Neural cell (in vitro differentiated cells): Measurements from ENCODE around the gene DNAH7. TPM values are rescaled to one million over a fixed set of nuclear protein-coding genes. Genes with fewer than 3 reads are reported as not detected.

ENCODE experiments used
- H2AFZ ChIP-seq: fragments of 200-600, 300-800 bp; sonication (generic), shearing (Covaris generic); 2 replicates; pipeline ENCODE4 v1.6.0; 2014; ENCODE audit warnings: low read depth, mild to moderate bottlenecking, antibody characterized with exemption, low read length, moderate library complexity
- H3F3A ChIP-seq: fragments of 200-600 bp; shearing (Covaris generic); 2 replicates; pipeline ENCODE4 v1.6.1; 2016; ENCODE audit warnings: mild to moderate bottlenecking, moderate library complexity, mixed read lengths, antibody characterized with exemption, low read length; ENCODE audit not compliant: insufficient read depth, poor library complexity, severe bottlenecking
- H3K27ac ChIP-seq: fragments of 200-600, 300-800 bp; sonication (generic), shearing (Covaris generic); 2 replicates; pipeline ENCODE4 v1.5.1; 2014; ENCODE audit warnings: mild to moderate bottlenecking, low read length, moderate library complexity
- H3K27me3 ChIP-seq: fragments of 300-800, 200-600 bp; sonication (generic), shearing (Covaris generic); 2 replicates; pipeline ENCODE4 v1.6.0; 2014; ENCODE audit warnings: mild to moderate bottlenecking, low read depth, low read length, moderate library complexity; ENCODE audit not compliant: insufficient read depth
- H3K36me3 ChIP-seq: fragments of 300-800, 200-600 bp; sonication (generic), shearing (Covaris generic); 2 replicates; pipeline ENCODE4 v1.5.1; 2014; ENCODE audit warnings: mild to moderate bottlenecking, antibody characterized with exemption, low read length, moderate library complexity; ENCODE audit not compliant: insufficient read depth
- H3K4me2 ChIP-seq: fragments of 300-800, 200-600 bp; sonication (generic), shearing (Covaris generic); 2 replicates; pipeline ENCODE4 v1.6.0; 2014; ENCODE audit warnings: mild to moderate bottlenecking, low read length
- H3K4me3 ChIP-seq: fragments of 300-800, 200-600 bp; sonication (generic), shearing (Covaris generic); 2 replicates; pipeline ENCODE4 v1.5.1; 2014; ENCODE audit warnings: mild to moderate bottlenecking, low read length, moderate library complexity
- H3K79me2 ChIP-seq: fragments of 200-600 bp; shearing (Covaris generic); replicated peaks from 2 replicates; pipeline ENCODE4 v1.6.0; 2014; ENCODE audit warnings: mild to moderate bottlenecking, low read length, moderate library complexity; ENCODE audit not compliant: insufficient read depth
- H3K9ac ChIP-seq: fragments of 300-800, 200-600 bp; sonication (generic), shearing (Covaris generic); 2 replicates; pipeline ENCODE4 v1.6.1; 2016; ENCODE audit warnings: mild to moderate bottlenecking, low read length, mixed read lengths
- H3K9me2 ChIP-seq: fragments of 200-600 bp; shearing (Covaris generic); 2 replicates; pipeline ENCODE4 v1.6.1; 2016; ENCODE audit warnings: mild to moderate bottlenecking, low read length, mixed read lengths; ENCODE audit not compliant: insufficient read depth
- H3K9me3 ChIP-seq: fragments of 200-600, 300-800 bp; sonication (generic), shearing (Covaris generic); 2 replicates; pipeline ENCODE4 v1.6.1; 2016; ENCODE audit warnings: mild to moderate bottlenecking, mixed run types, low read length, moderate library complexity, mixed read lengths
- H4K20me1 ChIP-seq: fragments of 200-600 bp; shearing (Covaris generic); 2 replicates; pipeline ENCODE4 v1.6.1; 2016; ENCODE audit warnings: mild to moderate bottlenecking, mixed run types; ENCODE audit not compliant: insufficient read depth
- EP300 ChIP-seq: fragments of 450-650 bp; conservative IDR thresholded peaks from 2 replicates; pipeline ENCODE4 v1.6.1; 2014; ENCODE audit warnings: antibody characterized with exemption, mild to moderate bottlenecking, moderate library complexity; ENCODE audit not compliant: poor library complexity, severe bottlenecking
- EZH2 ChIP-seq: fragments of 200-600, 300-800 bp; shearing (Covaris generic), sonication (generic); IDR thresholded peaks from 2 replicates; pipeline ENCODE4 v1.6.1; 2014; ENCODE audit warnings: antibody characterized with exemption, low read length, borderline replicate concordance, mild to moderate bottlenecking; ENCODE audit not compliant: insufficient read depth, poor library complexity, severe bottlenecking
- MXI1 ChIP-seq: fragments of 450-650 bp; conservative IDR thresholded peaks from 2 replicates; pipeline ENCODE4 v1.6.1; 2014; ENCODE audit warnings: antibody characterized with exemption, mild to moderate bottlenecking; ENCODE audit not compliant: poor library complexity, severe bottlenecking
- POLR2AphosphoS5 ChIP-seq: IDR thresholded peaks from 2 replicates; pipeline ENCODE4 v1.6.1; 2012
- RAD21 ChIP-seq: fragments of 450-650 bp; conservative IDR thresholded peaks from 2 replicates; pipeline ENCODE4 v1.6.1; 2014; ENCODE audit warnings: antibody characterized with exemption, mild to moderate bottlenecking, moderate library complexity
- SMC3 ChIP-seq: fragments of 450-650 bp; conservative IDR thresholded peaks from 2 replicates; pipeline ENCODE4 v1.6.1; 2014; ENCODE audit warnings: antibody characterized with exemption, mild to moderate bottlenecking, moderate library complexity; ENCODE audit not compliant: poor library complexity
- TAF1 ChIP-seq: IDR thresholded peaks from 2 replicates; pipeline ENCODE4 v1.6.1; 2012; ENCODE audit warnings: low read depth
- polyA plus RNA-seq: library from polyadenylated mRNA; depleted of rRNA; stranded (reverse); fragments of >200 nt; gene quantifications from 2 replicates; pipeline ENCODE4 v1.2.3, GENCODE V29; 2014
- TF ChIP-seq, protein P1 (sequence below): fragments of 450-650 bp; IDR thresholded peaks from 2 replicates; pipeline ENCODE4 v1.5.1; 2014; ENCODE audit warnings: antibody characterized with exemption, mild to moderate bottlenecking, moderate library complexity; ENCODE audit not compliant: poor library complexity, severe bottlenecking
- TF ChIP-seq, protein P2 (sequence below): IDR thresholded peaks from 2 replicates; pipeline ENCODE4 v1.6.1; 2012; ENCODE audit warnings: borderline replicate concordance

The DNAH7 gene
- polyA plus RNA-seq, 1 donor from 2014 or later = 0.67 TPM

DNA sequence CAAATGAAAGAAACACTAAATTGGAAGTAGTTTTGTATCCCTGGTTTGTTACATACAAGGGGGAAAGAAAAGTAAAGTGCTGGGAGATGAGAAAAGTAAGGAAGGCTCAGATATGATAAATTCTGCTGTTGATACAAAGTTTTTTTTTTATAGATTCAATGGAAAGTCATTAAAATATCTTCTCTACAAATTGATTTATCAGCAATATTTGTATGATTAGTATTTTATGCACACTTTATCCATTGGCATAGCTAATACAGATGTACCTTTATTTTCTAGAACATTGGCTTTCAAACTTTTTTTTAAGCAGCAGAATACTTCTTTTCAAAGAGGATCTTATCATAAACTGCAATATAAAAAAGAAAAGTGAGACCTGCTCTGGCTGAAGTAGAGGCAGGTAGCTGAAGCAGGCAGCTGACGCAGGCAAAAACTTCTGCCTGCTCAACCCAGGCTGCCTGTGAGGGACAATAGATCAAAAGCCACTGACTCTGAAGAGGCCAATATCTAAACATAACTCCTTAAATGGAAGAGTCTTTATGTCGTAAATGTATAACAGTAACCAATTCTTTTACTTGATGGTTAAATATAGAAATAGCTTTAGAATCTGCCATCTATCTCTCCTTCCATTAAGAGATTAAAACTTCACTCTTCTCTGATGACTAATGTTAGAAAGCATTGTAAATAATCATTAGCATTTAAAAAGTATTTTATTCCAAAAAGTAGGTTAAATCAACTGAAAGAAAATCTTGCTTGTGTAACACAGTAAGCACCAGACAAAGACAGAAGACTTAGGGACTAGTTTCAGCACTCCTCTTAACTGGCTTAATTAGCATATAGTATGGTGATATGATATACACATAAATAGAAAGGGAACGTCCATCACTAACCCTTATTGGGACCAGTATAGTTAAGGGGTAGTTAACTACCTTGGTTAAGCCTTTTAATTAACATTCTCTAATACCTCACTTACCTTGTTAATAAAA is 237.4 kb downstream of the DNAH7 start:
- no peaks in the 10 kb centered on the region for H3K79me2 ChIP-seq
- H4K20me1 ChIP-seq = no peaks in the 10 kb centered on the region
- H3K27me3 ChIP-seq = no peaks in the 10 kb centered on the region
- no peaks in the 10 kb centered on the region for H3K36me3 ChIP-seq
- TF ChIP-seq, protein P1, sequence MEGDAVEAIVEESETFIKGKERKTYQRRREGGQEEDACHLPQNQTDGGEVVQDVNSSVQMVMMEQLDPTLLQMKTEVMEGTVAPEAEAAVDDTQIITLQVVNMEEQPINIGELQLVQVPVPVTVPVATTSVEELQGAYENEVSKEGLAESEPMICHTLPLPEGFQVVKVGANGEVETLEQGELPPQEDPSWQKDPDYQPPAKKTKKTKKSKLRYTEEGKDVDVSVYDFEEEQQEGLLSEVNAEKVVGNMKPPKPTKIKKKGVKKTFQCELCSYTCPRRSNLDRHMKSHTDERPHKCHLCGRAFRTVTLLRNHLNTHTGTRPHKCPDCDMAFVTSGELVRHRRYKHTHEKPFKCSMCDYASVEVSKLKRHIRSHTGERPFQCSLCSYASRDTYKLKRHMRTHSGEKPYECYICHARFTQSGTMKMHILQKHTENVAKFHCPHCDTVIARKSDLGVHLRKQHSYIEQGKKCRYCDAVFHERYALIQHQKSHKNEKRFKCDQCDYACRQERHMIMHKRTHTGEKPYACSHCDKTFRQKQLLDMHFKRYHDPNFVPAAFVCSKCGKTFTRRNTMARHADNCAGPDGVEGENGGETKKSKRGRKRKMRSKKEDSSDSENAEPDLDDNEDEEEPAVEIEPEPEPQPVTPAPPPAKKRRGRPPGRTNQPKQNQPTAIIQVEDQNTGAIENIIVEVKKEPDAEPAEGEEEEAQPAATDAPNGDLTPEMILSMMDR = no peak
- TF ChIP-seq, protein P2, sequence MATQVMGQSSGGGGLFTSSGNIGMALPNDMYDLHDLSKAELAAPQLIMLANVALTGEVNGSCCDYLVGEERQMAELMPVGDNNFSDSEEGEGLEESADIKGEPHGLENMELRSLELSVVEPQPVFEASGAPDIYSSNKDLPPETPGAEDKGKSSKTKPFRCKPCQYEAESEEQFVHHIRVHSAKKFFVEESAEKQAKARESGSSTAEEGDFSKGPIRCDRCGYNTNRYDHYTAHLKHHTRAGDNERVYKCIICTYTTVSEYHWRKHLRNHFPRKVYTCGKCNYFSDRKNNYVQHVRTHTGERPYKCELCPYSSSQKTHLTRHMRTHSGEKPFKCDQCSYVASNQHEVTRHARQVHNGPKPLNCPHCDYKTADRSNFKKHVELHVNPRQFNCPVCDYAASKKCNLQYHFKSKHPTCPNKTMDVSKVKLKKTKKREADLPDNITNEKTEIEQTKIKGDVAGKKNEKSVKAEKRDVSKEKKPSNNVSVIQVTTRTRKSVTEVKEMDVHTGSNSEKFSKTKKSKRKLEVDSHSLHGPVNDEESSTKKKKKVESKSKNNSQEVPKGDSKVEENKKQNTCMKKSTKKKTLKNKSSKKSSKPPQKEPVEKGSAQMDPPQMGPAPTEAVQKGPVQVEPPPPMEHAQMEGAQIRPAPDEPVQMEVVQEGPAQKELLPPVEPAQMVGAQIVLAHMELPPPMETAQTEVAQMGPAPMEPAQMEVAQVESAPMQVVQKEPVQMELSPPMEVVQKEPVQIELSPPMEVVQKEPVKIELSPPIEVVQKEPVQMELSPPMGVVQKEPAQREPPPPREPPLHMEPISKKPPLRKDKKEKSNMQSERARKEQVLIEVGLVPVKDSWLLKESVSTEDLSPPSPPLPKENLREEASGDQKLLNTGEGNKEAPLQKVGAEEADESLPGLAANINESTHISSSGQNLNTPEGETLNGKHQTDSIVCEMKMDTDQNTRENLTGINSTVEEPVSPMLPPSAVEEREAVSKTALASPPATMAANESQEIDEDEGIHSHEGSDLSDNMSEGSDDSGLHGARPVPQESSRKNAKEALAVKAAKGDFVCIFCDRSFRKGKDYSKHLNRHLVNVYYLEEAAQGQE = no peak
- no peak for TF ChIP-seq MXI1
- no peak for TF ChIP-seq EZH2
- TF ChIP-seq SMC3 = no peak
- no peak for TF ChIP-seq EP300
- no peak for TF ChIP-seq TAF1
- TF ChIP-seq POLR2AphosphoS5 = no peak
- no peak for TF ChIP-seq RAD21
- no peak overlapping the region for H3K4me2 ChIP-seq
- no peaks in the 10 kb centered on the region for H3F3A ChIP-seq
- H3K27ac ChIP-seq = no peak overlapping the region
- H3K9me3 ChIP-seq = no peaks in the 10 kb centered on the region
- H3K4me3 ChIP-seq = no peak overlapping the region
- H2AFZ ChIP-seq = no peak overlapping the region
- no peak overlapping the region for H3K9ac ChIP-seq
- H3K9me2 ChIP-seq = no peaks in the 10 kb centered on the region

DNA sequence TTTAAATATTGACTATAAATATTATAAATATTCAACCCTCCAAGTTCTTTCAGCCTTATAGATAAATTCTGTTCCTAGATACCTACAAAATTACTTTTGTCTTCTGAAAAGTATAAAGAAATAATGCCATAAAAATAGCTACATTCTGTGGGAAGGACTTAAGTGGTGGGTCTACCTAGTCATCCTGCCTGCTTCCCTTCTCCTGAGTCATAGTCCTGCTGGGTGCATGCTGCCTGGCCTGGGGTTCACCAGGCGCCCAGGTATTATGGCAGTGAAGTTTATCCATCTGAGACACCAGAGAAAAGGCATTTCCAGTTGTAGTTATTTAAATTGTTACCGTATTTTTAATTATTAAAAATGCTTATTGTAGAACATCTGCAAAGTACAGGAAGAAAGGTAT is 244.2 kb downstream of the DNAH7 start:
- H3K9me2 ChIP-seq = no peaks in the 10 kb centered on the region
- TF ChIP-seq EP300 = no peak
- no peak for TF ChIP-seq EZH2
- no peak for TF ChIP-seq TAF1
- TF ChIP-seq POLR2AphosphoS5 = no peak
- TF ChIP-seq RAD21 = no peak
- H3K9me3 ChIP-seq = no peaks in the 10 kb centered on the region
- no peaks in the 10 kb centered on the region for H3F3A ChIP-seq
- no peak overlapping the region for H3K4me3 ChIP-seq
- H3K4me2 ChIP-seq = no peak overlapping the region
- no peaks in the 10 kb centered on the region for H3K36me3 ChIP-seq
- H3K9ac ChIP-seq = no peak overlapping the region
- no peaks in the 10 kb centered on the region for H4K20me1 ChIP-seq
- H3K79me2 ChIP-seq = no peaks in the 10 kb centered on the region
- H3K27me3 ChIP-seq = no peaks in the 10 kb centered on the region
- no peak overlapping the region for H3K27ac ChIP-seq
- H2AFZ ChIP-seq = no peak overlapping the region
